OCI-LY7 (cell line): ENCODE data around the gene ECI2. TPM values are rescaled to one million over a fixed set of nuclear protein-coding genes. Genes with fewer than 3 reads are reported as not detected.

Experiments
- BruUV-seq: library from RNA; stranded (reverse); fragments of 400-500 nt; replicated peaks from 2 replicates; lab custom pipeline; 2021; lab: Mats Ljungman, UMichigan
- CTCF ChIA-PET: fragments of 300-600 bp; sonication (Branson Sonifier 250); formaldehyde crosslinking; loops from one replicate; lab custom pipeline; 2022; ENCODE audit warnings: antibody characterized with exemption; ENCODE audit not compliant: unreplicated experiment; lab: Charles Lee
- POLR2A ChIA-PET: fragments of 300-600 bp; sonication (Branson Sonifier 250); formaldehyde crosslinking; loops from one replicate; lab custom pipeline; 2022; ENCODE audit warnings: antibody characterized with exemption; lab: Charles Lee
- DNase-seq: peaks from one replicate; pipeline ENCODE4 v3.0.0-alpha.2; 2015; ENCODE audit warnings: low spot score
- H2AFZ ChIP-seq: fragments of 200-600 bp; sonication (generic), shearing (Covaris generic); 2 replicates; pipeline ENCODE4 v1.6.1; 2014; ENCODE audit warnings: mild to moderate bottlenecking, antibody characterized with exemption, low read length, moderate library complexity
- H3K27ac ChIP-seq: fragments of 200-600 bp; sonication (generic); 2 replicates; pipeline ENCODE4 v1.5.1; 2014; ENCODE audit warnings: mixed run types, low read depth, mild to moderate bottlenecking, moderate library complexity, low read length, inconsistent platforms; ENCODE audit not compliant: poor library complexity, severe bottlenecking
- H3K36me3 ChIP-seq: fragments of 200-600 bp; sonication (generic); 2 replicates; pipeline ENCODE4 v1.6.1; 2014; ENCODE audit warnings: mild to moderate bottlenecking, antibody characterized with exemption, low read length, moderate library complexity, mixed read lengths; ENCODE audit not compliant: insufficient read depth
- H3K4me1 ChIP-seq: fragments of 200-600 bp; sonication (generic); 2 replicates; pipeline ENCODE4 v1.5.1; 2014; ENCODE audit warnings: mild to moderate bottlenecking, low read length; ENCODE audit not compliant: insufficient read depth, poor library complexity, severe bottlenecking
- H3K4me2 ChIP-seq: fragments of 200-600 bp; sonication (generic); 2 replicates; pipeline ENCODE4 v1.6.1; 2014; ENCODE audit warnings: mild to moderate bottlenecking, low read length
- H3K4me3 ChIP-seq: fragments of 200-600 bp; sonication (generic); 2 replicates; pipeline ENCODE4 v1.5.1; 2014; ENCODE audit warnings: mild to moderate bottlenecking, low read depth, low read length; ENCODE audit not compliant: poor library complexity, severe bottlenecking
- H3K79me2 ChIP-seq: fragments of 200-600 bp; sonication (generic); 2 replicates; pipeline ENCODE4 v1.6.1; 2016; ENCODE audit warnings: low read depth, mild to moderate bottlenecking, low read length, moderate library complexity, mixed read lengths; ENCODE audit not compliant: insufficient read depth
- H3K9me2 ChIP-seq: fragments of 200-600 bp; sonication (generic); 2 replicates; pipeline ENCODE4 v1.6.1; 2016; ENCODE audit warnings: mild to moderate bottlenecking, low read length, mixed read lengths; ENCODE audit not compliant: insufficient read depth
- H3K9me3 ChIP-seq: fragments of 200-600 bp; sonication (generic); 2 replicates; pipeline ENCODE4 v1.6.1; 2014; ENCODE audit warnings: mild to moderate bottlenecking, mixed run types, low read length, mixed read lengths
- H4K20me1 ChIP-seq: fragments of 200-600 bp; sonication (generic); 2 replicates; pipeline ENCODE4 v1.6.1; 2014; ENCODE audit warnings: mild to moderate bottlenecking, antibody characterized with exemption, low read length, moderate library complexity, mixed read lengths; ENCODE audit not compliant: insufficient read depth
- EZH2phosphoT487 ChIP-seq: fragments of 200-600 bp; sonication (generic); IDR thresholded peaks from 2 replicates; pipeline ENCODE4 v1.6.1; 2018; ENCODE audit warnings: low read depth, borderline replicate concordance, mild to moderate bottlenecking, mixed run types, antibody characterized with exemption, low read length, moderate library complexity, mixed read lengths
- intact Hi-C: fragments of 100-400 bp; cut with micrococcal nuclease; formaldehyde crosslinking; loops from one replicate; pipeline ENCODE4 v1.10.0; 2022; ENCODE audit not compliant: unreplicated experiment
- total RNA-seq, 2 experiments: library from RNA; depleted of rRNA in 1 of 2; stranded (reverse); fragments of >200 nt in 1 of 2; shearing (Covaris generic) in 1 of 2; gene quantifications; 2 replicates each; pipeline ENCODE4 v1.2.3, GENCODE V29; 2014 to 2022
- TF ChIP-seq, protein P1 (sequence below): fragments of 200-600 bp; sonication (generic); conservative IDR thresholded peaks from 2 replicates; pipeline ENCODE4 v1.5.1; 2014; ENCODE audit warnings: mild to moderate bottlenecking, antibody characterized with exemption, low read length, moderate library complexity, mixed read lengths

The ECI2 gene
- total RNA-seq, 2 experiments from 2014 or later: 49.3 to 50.4 TPM

DNA sequence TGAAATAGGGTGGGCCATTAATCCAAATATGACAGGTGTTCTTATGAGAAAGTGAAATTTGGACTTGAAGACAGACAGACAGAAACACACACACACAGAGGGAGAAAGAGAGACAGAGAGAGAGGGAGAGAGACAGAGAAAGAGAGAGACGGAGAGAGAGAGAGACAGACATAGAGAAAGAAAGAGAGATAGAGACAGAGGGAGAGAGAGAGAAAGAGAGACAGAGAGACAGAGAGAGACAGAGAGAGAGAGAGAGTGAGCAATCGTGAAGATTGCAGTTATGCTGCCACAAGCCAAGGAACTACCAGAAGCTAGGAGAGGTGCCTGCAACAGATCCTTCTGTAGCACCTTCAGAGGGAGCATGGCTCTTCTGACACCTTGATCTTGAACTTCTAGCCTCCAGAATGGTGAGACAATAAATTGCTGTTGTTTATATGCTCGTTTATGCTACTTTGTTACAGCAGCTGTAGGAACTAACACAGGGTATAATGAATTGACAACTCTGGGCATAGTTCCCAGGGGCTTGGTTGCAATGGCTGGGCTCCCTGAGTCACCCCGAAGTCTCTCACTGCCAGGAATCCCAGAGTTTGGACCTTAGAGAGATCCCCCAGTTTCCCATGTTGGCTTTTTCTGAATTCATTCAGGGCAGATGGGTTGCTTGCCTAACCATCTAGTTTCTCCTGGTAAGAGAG, 44.7 kb upstream of the ECI2 start:
- Histone ChIP-seq H3K4me1 (no peaks in the 10 kb centered on the region), H3K79me2 (no peaks in the 10 kb centered on the region), H4K20me1 (no peaks in the 10 kb centered on the region), H3K27ac (no peak overlapping the region), H3K36me3 (no peaks in the 10 kb centered on the region), H3K9me3 (no peaks in the 10 kb centered on the region), H3K4me2 (no peak overlapping the region), H3K4me3 (no peak overlapping the region), H2AFZ (no peak overlapping the region), H3K9me2 (no peaks in the 10 kb centered on the region)
- CTCF ChIA-PET: no interaction called here
- intact Hi-C loops: no loop called here
- no TSS peak for BruUV-seq
- POLR2A ChIA-PET: no interaction called here
- TF ChIP-seq EZH2phosphoT487: no peak
- TF ChIP-seq, protein P1, sequence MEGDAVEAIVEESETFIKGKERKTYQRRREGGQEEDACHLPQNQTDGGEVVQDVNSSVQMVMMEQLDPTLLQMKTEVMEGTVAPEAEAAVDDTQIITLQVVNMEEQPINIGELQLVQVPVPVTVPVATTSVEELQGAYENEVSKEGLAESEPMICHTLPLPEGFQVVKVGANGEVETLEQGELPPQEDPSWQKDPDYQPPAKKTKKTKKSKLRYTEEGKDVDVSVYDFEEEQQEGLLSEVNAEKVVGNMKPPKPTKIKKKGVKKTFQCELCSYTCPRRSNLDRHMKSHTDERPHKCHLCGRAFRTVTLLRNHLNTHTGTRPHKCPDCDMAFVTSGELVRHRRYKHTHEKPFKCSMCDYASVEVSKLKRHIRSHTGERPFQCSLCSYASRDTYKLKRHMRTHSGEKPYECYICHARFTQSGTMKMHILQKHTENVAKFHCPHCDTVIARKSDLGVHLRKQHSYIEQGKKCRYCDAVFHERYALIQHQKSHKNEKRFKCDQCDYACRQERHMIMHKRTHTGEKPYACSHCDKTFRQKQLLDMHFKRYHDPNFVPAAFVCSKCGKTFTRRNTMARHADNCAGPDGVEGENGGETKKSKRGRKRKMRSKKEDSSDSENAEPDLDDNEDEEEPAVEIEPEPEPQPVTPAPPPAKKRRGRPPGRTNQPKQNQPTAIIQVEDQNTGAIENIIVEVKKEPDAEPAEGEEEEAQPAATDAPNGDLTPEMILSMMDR: no peak
- no peak for DNase-seq

- no peak for TF ChIP-seq EZH2phosphoT487
- TF ChIP-seq, protein P1: no peak
- CTCF ChIA-PET: no interaction called here
- Histone ChIP-seq H3K9me3 (no peaks in the 10 kb centered on the region), H3K36me3 (no peaks in the 10 kb centered on the region), H3K27ac (no peak overlapping the region), H3K79me2 (no peaks in the 10 kb centered on the region), H3K9me2 (no peaks in the 10 kb centered on the region), H4K20me1 (no peaks in the 10 kb centered on the region), H3K4me2 (no peak overlapping the region), H3K4me3 (no peak overlapping the region), H2AFZ (no peak overlapping the region), H3K4me1 (no peaks in the 10 kb centered on the region)
- POLR2A ChIA-PET: no interaction called here
- intact Hi-C loops: no loop called here
- no TSS peak for BruUV-seq
- DNase-seq: no peak
Measured at GRCh38 chr6:4178737-4179333, 43.5 kb upstream of the ECI2 start.

GRCh38 chr6:4176907-4177306, 41.5 kb upstream of the ECI2 start:
- Histone ChIP-seq H3K4me1 (no peaks in the 10 kb centered on the region), H3K27ac (no peak overlapping the region), H4K20me1 (no peaks in the 10 kb centered on the region), H2AFZ (no peak overlapping the region), H3K36me3 (no peaks in the 10 kb centered on the region), H3K4me3 (no peak overlapping the region), H3K4me2 (no peak overlapping the region), H3K79me2 (no peaks in the 10 kb centered on the region), H3K9me3 (no peaks in the 10 kb centered on the region), H3K9me2 (no peaks in the 10 kb centered on the region)
- CTCF ChIA-PET: no interaction called here
- TF ChIP-seq EZH2phosphoT487: no peak
- TF ChIP-seq, protein P1: no peak
- DNase-seq: no peak
- no TSS peak for BruUV-seq
- intact Hi-C loops: no loop called here
- POLR2A ChIA-PET: no interaction called here
